Inflammatory macrophage treated with lipopolysaccharide for 4 hours (primary cell): ENCODE data around the gene SPTBN5.

Experiments used
- DNase-seq: peaks from one replicate; pipeline ENCODE4 v3.0.0-alpha.2; 2020

SPTBN5 gene

DNA sequence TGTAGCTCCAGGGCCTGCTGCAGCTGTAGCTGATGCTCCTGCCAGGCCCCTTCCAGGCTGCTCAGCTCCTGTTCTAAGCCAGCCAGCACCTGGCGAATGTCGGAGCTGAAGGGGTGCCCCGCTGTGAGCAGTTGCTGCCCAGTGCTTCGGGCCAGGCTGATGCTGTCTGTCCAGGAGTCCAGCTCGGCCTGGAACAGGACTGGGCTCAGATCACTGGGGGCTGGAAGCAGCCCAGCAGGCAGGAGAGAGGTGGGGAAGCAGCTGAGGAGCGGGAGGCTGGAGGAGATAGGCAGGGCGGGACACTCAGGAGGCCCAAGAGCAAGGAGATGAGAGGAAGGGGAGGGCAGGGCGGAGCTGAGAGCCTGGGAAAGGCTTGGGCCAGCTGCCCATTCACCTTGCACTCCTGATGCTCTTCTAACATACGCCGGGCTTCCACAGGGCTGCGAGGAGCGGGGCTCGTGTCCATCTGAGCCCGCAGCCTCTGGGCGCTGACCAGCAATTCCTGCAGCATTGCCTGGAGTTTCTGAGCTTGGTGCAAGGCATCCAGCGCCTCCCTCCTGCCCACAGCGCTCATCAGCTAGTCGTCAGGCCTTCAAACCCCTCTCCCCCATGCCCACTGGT lies 32.0 kb downstream of the SPTBN5 start:
- no peak for DNase-seq

DNA sequence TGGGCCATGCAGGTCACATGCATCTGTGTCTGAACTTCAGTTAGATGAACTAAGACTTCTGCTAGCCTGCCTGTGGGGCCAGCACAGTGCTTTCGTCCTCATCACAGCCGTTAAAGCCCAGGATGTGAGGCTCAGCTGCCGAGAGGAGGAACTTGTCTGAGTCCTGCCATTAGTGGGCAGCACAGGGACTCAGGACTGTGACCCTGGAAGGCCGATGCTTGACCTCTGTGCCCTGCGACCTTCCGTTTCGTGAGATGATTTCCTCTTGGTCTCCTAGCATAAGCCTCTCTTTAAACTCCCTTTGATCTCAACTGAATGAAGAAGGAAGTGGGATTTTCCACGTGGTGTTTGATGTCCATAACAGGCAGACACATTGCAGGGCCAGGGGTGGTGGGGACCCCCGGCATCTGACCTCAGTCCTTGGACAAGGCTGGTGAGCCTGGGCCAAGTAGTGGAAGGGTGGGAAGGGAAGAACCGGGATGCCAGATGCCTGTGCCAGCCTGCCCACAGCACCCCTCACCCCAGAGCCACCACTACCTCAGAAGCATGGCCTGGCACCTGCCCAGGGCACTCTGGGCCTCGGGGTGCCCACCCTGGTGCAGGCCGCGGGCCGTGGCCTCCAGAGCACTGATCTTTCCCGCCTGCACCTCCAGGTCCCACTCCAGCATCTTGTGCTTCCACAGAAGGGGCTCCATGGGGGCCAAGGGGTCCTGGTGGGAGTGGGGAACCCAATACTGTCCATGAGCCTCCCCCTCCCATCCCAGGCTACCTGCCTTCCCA lies 33.6 kb downstream of the SPTBN5 start:
- peak; percentile 25 for DNase-seq

DNA sequence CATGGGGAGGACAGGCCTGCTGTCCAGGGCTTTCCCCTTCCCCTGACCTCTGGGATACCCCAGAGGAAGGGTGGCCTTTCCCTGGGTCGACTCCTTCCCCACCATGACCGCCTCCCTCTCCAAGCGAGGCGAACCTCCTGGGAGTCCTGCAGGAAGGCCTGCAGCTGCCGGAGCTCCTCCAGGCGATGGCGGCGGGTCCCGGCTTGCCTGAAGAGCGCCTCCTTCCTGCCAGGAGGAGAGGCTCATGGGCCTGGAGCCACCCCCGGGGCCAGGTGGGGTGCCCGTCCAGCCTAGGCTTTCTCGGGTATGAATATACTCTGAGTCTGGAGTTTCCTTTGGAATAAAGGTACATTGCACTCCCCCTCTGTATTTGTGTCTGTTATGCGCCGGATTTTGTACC lies 35.1 kb downstream of the SPTBN5 start:
- DNase-seq, result no peak

DNA sequence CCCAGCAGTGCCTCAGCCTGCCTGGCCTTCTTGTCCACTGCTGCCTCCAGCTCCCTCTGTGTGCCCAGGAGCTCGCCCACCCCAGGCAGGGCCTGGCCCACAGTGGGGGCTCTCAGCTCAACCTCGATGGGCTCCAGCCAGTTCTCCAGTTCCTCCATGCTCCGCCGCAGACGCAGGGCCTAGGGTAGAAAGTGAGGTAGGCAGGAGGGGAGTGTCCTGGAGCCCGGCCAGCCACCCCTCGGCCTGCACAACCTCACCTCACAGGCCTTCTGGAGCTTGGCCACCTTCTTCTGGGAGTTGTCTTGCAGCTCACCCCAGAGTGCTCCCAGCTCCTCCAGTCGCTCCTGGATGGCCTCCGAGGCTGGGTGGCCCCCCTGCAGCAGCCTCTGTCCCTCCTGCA lies 36.5 kb downstream of the SPTBN5 start:
- no peak for DNase-seq

DNA sequence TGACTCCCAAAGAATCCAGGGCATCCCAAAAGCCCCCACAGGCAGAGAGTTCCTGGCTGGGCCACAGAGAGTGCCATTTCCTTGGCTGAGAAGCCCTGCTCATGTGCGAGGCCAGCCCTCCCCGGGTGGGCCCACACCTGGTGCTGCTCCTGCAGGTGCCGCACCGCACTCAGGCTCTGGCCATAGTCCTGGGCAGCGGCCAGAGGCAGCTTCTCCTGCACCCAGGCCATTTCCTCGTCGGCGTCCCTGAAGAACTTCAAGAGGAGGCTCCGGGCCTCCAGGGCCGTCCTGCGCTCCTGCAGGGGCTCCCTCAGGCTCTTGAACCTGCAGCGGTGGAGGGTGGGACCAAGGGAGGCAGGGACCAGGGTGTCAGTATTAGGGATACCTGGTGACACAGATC lies 37.1 kb downstream of the SPTBN5 start:
- no peak for DNase-seq

DNA sequence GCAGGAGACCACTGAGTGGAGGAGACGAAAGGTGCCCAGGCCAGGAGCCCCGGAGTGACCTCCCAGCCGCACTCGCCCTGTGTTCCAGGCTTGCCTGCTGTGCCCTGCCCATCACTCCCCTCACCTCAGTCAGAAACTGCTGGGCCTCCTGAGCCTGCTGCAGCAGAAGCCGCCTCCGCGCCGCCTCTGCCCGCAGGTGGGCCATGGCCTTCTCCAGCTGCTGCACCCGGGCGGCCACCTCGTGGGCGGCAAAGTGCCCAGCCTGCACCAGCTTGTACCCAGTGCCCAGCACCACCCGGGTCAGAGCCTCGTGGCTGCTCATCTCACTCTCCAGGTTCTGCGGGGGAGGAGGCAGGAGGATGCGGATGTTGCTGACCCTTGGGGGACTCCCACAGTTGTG lies 37.6 kb downstream of the SPTBN5 start:
- DNase-seq, result no peak

DNA sequence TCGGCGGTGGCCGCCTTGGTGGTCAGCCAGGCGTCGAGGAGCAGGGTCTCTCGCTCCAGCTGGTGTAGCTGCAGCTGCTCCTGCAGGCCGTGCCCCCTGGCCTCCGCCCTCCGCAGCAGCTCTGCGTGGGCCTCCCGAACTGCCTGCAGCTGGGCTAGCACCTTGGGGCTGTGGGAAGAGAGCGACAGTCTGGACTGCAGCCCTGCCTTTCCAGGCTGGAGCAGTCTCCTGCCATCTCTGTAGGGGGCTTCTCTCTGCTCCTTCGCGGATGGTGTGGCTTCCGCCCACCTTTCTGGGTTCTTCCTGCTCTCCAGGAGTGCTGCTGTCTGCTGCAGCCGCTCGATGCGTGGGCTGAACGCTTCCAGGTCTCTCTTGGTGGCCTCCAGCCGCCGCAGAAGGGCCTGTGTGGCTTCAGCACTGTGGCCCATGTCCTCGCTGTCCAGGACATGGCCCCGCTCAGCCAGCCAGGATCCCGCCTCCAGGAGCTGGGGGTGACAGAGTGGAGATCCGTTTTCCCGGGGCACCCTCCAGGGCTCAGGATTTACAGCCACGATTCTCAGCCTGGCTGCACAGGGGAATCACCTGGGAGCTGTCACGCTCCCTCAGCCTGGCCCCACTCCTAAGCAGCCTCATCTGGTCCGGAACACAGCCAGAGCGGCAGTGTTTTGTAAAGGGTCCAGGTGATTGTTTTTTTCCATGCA lies 38.4 kb downstream of the SPTBN5 start:
- DNase-seq, result no peak

DNA sequence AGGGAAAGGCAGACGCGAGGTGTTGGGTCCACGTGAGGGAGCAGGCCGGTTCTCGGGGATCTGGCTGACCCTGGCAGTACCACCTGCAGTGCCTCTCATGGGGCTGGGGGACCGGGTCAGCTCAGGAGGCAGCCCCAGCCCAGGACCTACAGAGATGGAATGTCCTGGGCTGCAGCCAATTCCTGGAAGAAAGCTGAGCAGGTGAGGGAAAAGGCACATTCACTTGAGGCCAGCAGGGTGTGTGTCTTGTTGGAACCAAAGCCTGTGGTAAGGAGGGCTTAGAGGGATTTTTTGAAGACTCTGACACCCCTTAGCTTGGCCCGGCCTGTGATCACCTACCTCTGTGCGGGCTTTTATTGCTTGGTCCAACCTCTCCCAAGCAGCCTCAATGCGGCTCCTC lies 39.4 kb downstream of the SPTBN5 start:
- DNase-seq, result no peak

DNA sequence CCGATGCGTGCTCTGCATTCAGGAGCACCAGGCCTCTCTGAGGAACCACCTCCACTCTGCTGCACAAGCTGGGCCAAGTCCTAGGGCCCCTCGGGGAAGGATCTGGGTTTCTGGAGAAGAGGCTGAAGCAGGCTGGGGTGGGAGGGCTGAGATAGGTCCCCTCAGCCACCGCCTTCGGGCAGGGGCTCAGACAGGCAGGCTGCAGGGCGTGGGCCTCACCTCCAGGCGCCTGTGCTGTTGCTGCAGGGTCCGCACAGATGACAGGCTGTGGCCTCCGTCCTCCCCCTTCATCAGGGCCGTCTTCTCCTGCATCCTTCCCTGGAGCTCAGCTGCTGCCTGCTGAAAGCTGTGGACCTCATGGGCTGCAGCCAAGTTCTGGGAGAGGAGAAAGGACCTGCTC lies 40.0 kb downstream of the SPTBN5 start:
- no peak for DNase-seq

DNA sequence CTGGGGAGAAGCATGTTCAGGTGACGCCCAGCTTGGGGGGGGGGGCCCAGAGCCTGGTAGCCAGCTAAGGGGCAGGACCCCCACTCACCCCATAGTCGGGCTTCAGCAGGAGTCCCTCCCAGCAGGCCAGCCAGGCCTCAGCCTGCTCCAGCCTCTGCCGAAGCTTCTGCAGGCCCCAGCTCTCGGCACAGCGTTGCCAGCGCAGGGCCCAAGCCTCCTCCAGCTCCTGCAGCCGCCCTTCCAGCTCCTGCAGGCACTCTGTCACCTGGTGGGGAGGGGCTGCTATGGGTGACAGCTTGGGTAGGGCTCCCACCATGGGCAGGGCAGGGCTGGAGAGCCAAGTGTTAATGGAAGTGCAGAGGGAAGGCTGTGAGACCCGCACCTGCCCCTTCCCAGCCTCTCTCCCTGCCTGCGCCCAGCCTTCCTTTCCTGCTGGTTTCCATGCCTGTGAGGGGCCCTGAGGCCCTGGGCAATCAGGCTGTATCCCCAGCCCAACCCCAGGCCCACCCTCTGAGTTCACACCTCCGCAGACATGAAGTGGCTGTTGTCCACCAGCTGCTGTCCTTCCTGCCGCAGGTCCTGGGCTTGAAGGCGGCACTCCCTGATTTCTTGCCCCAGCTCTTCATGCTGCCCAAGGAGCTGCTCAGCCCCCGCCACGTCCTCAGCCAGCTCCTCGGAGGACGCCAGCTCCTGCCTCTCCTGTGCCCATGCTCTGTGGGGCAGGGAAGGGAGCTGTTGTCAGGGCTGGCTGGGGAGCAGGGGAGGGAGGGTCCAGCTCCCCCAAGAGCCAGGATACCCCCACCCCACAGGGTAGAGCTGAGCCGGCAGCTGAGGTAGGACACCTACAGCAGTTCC lies 40.9 kb downstream of the SPTBN5 start:
- no peak for DNase-seq

DNA sequence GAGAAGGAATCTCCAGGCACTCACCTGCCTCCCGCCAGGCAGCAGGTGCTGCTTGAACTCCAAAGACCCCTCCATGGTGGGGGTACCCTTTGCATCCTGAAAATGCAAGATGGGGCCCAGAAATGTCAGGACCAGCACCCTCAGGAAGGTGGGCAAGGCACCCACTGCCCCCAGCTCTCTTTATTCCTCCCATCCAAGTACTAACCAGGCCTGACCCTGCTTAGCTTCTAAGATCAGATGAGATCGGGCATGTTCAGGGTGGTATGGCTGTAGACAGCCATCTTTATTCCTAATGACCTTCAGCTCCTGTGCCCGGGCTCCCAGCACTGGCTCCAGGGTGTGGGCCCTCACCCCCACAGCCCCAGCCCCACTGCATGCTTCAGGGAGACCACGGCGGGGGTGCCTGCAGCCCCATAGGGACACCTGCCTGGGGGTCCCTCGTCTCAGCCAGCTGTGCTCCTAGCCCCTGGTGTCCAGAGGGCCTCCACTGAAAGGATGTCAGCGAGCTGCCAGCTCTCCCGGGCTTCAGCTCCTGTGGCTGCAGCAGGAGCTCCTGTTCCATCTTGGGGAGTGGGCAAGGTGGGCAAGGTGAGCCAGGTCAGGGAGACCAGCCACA lies 42.0 kb downstream of the SPTBN5 start:
- DNase-seq, result no peak

DNA sequence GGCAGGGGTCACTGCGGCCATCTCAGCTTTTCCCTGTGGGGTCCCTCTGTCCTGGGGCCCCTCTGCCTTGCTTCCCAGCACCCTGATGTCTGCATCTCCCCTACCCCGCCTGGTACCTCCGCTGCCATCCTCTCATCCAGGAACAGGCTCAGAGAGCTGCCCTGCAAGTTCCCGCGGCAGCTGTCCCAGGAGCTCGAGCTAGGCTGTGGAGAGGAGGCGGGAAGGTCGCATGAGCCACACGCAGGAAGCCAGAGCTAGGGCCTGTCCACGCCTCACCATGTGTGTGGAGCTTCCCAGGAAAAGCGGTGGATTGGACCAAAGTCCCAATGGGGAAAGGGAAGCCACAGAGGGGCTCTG lies 42.7 kb downstream of the SPTBN5 start:
- DNase-seq, result no peak

DNA sequence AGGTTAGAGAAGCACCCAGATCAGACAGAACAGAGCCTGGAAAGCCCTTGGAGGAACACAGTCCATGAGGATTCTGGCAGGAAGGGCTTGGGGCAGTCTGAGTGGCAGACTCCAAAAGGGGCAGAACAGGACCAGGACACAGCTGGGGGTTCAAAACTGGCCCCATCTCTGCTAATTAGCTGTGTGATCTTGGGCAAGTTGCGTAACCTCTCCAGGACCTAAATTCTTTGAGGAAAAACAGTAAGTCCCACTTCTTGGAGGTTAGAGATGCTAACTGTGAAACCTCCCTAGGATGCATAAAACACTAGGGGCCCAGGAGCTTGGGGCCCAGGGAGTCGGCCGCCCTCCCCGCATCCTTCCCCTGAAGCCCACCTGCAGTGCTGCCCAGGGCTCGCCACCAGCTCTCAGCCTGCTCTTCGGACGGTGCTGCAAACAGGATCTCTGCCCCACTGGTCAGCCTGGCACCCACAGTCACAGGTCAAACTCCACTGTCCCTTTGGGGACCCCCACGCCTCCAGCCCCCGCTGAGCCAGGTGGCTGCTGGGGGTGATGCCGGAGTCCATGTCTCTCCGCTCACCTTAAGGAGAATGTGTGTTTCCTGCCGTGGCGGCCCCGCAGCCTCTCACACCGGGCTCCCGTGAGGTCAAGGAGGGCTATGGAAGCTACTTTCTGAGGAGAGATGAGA lies 43.2 kb downstream of the SPTBN5 start:
- no peak for DNase-seq

DNA sequence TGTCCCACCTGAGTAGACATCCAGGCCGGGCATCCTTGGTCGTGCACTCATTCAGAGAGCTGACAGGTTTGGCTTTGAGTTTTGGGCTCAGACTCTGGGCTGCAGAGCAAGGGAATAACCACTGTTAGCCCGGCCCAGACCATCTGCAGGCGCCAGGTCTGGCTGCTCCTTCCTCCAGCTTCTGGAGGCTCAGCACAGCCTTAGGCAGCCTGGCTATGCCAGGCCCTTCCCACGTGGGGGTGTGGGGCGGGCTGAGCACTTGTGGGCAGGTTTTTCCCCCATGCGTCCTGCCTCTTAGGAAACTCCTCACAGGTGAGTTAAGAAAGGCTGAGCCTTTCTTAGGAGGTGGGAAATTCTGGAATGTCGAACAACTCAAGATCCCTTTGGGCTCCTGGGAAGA lies 44.0 kb downstream of the SPTBN5 start:
- no peak for DNase-seq

DNA sequence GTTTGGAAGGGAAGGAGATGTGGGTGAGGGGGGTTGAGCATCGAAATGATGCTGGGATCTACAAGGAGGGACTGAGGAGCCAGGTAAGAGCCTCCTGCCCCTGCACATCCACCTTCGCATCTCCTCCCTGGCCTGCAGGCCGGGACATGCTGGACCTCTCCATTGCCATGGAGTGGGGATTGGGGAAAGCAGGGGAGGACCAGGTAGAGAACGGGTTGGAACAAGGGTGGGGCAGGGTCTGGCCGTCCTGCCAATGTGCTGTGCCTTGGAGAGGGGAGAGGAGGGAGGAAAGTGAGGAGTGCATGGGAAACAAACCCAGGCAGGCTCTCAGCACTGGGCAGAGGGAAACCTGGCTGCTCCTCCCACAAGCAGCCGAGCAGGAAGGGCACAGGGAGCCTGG lies 44.6 kb downstream of the SPTBN5 start:
- no peak for DNase-seq

DNA sequence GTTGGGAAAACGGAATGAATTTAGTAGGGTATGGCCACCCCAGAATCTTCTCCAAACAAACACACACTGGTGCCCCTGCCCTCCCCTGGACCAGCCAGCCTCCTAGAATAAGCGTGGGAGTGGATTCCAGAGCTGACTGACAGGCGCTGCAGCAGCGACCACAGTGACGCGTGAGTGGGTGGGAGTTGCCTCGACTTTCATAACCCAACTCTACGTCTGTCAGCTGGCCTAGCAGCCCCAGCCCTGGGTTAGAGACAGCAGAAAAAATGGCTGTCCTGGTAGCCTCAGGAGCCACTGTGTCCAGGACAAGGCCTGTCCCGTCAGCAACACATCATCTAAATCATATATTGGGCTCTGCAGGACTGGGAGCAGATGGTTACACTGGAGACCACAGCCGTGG lies 45.2 kb downstream of the SPTBN5 start:
- peak; percentile 3 for DNase-seq

DNA sequence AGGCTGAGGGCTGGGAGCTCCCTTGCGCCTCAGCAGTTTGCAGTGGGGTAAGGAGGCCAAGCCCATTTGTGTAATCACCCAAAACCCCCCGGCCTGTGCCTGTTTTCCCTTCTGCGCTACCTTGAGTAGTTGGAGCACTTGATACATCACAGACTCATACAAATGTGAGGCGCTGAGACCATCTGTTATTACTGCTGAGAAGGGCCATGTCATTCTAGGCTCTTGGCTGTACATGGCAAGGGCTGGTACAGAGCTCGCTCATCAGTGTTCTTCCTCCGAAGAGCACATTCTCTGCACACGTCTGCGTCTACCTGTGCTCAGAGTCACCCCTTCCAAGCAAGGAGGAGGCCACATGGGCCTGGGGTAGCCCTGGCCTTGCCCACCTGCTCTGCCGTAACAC lies 45.9 kb downstream of the SPTBN5 start:
- DNase-seq, result no peak

DNA sequence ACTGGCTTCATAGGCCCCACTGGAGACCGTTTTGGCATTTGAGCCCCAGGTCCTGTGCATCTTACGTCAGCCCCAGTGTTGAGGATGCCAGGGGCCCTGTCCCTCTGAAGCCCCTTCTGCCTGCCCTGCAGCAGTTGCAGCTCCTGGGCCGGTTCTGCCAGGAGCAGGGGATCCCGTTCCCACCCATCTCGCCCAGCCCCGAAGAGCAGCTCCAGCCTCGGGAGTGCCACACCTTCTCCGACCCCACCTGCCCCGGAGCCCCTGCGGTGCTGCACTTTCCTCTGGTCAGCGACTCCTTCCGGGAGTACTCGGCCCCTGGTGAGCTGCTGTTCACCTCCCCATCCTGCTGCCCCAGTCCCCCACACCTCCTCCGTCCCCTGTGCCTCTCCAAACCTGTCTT lies 46.6 kb downstream of the SPTBN5 start:
- no peak for DNase-seq

DNA sequence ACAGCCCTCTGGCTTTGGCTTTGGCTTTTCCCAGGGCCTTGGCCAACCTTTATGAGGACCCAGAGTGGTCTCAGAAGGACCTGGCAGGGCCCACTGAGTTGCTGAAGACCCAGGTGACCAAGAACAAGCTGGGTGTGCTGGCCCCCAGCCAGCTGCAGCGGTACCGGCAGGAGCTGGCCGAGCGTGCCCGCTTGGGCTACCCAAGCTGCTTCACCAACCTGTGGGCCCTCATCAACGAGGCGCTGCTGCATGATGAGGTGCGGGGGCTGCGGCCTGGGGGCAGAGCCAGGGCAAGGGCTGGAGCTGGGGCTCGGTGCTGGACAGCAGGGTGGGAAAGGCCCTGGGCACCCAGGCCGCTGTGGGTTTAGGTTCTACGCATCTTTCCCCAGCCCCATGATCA lies 49.0 kb downstream of the SPTBN5 start:
- no peak for DNase-seq

DNA sequence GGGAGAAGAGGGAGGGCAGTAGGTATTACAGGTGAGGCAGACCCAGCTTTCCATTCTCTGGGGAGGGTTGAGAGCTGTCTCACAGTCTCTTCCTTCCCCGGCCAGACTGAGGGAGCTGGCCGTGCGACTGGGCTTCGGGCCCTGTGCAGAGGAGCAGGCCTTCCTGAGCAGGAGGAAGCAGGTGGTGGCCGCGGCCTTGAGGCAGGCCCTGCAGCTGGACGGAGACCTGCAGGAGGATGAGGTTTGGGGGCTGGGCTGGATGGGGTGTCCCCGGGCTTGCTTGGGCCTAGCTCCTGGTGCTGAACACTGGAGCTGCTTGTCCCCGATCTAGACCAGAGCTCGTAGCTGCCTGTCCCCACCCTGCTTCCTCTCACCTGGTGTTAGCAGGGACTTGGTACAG lies 50.3 kb downstream of the SPTBN5 start:
- no peak for DNase-seq

DNA sequence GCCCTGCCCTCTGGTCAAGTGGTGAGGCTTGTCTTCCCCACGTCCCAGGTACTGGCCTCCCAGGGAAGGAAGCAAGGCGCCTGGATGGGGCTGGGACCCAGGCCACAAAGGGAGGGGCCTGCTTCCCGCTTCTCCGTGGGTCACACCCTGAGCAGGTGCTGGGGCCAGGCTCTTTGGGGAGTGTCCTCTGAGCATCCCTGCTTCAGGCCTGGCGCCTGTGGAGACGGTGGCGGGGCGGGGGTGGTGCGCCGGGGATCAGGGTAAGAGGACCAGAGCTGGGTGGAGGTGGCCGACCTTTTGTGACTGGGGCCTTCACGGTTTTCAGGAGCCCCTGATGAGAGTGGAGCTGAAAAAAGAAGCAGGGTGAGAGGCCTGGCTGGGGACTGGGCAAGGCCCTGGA lies 51.6 kb downstream of the SPTBN5 start:
- no peak for DNase-seq

DNA sequence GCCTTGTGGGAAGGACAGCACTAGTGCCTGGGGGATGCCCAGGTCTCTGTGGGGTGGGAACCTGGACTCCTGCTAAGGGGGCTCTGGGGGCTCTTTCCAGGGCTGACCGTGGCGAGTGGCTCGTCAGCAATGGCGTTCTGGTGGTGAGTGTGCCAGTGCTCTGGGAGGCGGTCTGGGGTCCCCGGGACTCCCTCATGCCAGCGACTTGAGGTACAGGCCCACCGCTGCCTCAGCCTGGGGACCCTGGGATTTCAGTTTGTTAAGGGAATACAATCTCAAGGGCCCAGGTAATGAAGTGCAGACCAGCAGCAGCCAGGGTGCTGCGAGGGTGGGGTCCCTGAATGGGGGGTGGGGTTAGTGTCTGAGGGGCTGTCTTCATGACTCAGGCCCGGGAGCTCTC lies 52.7 kb downstream of the SPTBN5 start:
- DNase-seq, result no peak
